A673 (cell line): ENCODE measurements around the gene RNF115.

ENCODE experiments used
- EZH2 ChIP-seq: fragments of 200-600 bp; sonication (generic); IDR thresholded peaks from 2 replicates; pipeline ENCODE4 v1.6.1; 2017; ENCODE audit warnings: borderline replicate concordance, low read depth, mild to moderate bottlenecking, mixed read lengths, antibody characterized with exemption, low read length; ENCODE audit not compliant: poor library complexity, severe bottlenecking
- TF ChIP-seq, protein P1 (sequence below): fragments of 300-800, 200-600 bp; sonication (generic); conservative IDR thresholded peaks from 2 replicates; pipeline ENCODE4 v1.5.1; 2017; ENCODE audit warnings: low read depth, mild to moderate bottlenecking, antibody characterized with exemption, low read length, moderate library complexity, mixed read lengths

DNA sequence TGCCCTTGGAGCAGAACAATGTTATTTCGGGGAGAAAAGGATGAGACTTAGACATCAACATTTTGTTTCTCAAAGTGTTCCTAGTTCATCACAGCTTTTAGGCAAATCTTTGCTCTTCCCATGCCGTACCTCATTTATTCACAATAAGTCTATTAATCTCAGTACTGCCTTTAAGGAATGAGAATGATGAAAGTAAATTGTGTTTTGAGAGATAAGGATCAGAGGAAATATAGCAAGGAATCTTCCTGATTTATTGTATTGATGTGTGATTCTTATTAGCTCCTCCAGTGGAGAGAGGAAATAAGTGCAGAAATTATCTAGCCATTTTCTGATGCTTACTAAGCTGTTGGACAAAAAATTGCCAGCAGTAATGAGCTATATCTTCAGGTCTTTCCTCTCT, 2.1 kb upstream of the RNF115 start:
- TF ChIP-seq EZH2, result no peak
- TF ChIP-seq, protein P1, sequence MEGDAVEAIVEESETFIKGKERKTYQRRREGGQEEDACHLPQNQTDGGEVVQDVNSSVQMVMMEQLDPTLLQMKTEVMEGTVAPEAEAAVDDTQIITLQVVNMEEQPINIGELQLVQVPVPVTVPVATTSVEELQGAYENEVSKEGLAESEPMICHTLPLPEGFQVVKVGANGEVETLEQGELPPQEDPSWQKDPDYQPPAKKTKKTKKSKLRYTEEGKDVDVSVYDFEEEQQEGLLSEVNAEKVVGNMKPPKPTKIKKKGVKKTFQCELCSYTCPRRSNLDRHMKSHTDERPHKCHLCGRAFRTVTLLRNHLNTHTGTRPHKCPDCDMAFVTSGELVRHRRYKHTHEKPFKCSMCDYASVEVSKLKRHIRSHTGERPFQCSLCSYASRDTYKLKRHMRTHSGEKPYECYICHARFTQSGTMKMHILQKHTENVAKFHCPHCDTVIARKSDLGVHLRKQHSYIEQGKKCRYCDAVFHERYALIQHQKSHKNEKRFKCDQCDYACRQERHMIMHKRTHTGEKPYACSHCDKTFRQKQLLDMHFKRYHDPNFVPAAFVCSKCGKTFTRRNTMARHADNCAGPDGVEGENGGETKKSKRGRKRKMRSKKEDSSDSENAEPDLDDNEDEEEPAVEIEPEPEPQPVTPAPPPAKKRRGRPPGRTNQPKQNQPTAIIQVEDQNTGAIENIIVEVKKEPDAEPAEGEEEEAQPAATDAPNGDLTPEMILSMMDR, result no peak
